Transverse colon (tissue), 1 donor: ENCODE data around the gene LHFPL6.

ENCODE experiments used
- EP300 ChIP-seq: sonication (generic); formaldehyde crosslinking; IDR thresholded peaks from one replicate; pipeline ENCODE4 v1.6.1; 2017; ENCODE audit warnings: antibody characterized with exemption, low read depth
- POLR2A ChIP-seq: fragments of 450-650 bp; IDR thresholded peaks from one replicate; pipeline ENCODE4 v1.6.1; 2016; ENCODE audit warnings: antibody characterized with exemption, mild to moderate bottlenecking, moderate library complexity

GRCh38 chr13:39641645-39642044 is 38.7 kb upstream of the LHFPL6 start:
- no peak for TF ChIP-seq POLR2A
- TF ChIP-seq EP300, result no peak
